D721Med (cell line): ENCODE results near the gene BMP6.

Experiments
- DNase-seq: peaks from one replicate; pipeline ENCODE4 v3.0.0; 2011; ENCODE audit warnings: low spot score; ENCODE audit not compliant: insufficient read length
- FAIRE-seq: peaks from 2 replicates; lab custom pipeline; 2011; peaks lifted over from hg19 to GRCh38; lab: Jason Lieb, UNC
- CTCF ChIP-seq: IDR thresholded peaks from 2 replicates; pipeline ENCODE4 v1.5.1; 2012; ENCODE audit warnings: mild to moderate bottlenecking, control low read depth; ENCODE audit not compliant: insufficient read depth; ENCODE audit errors: missing control alignments

The BMP6 gene

GRCh38 chr6:7719364-7719850 lies 6.5 kb upstream of the BMP6 start:
- FAIRE-seq = no peak
- DNase-seq = no peak
- no peak for TF ChIP-seq CTCF

GRCh38 chr6:7720346-7720745 lies 5.6 kb upstream of the BMP6 start:
- no peak for FAIRE-seq

GRCh38 chr6:7721649-7722048 lies 4.2 kb upstream of the BMP6 start:
- no peak for FAIRE-seq
- no peak for DNase-seq
- peak; percentile 38 for TF ChIP-seq CTCF

More at GRCh38 chr6:7720346-7720745, 5.6 kb upstream of the BMP6 start:
- TF ChIP-seq CTCF = no peak
- no peak for DNase-seq

- DNase-seq (no peak), FAIRE-seq (no peak)
- TF ChIP-seq CTCF = peak; percentile 48
Measured at GRCh38 chr6:7723041-7723447, 2.9 kb upstream of the BMP6 start.

GRCh38 chr6:7723554-7723953 lies 2.3 kb upstream of the BMP6 start:
- no peak for FAIRE-seq
- no peak for DNase-seq
- no peak for TF ChIP-seq CTCF

- FAIRE-seq (no peak), DNase-seq (no peak)
- no peak for TF ChIP-seq CTCF
Measured at GRCh38 chr6:7725412-7725811, 487 bp upstream of the BMP6 start.

- FAIRE-seq = no peak
- no peak for DNase-seq
Measured at GRCh38 chr6:7726416-7727085, 652 bp downstream of the BMP6 start.

More at GRCh38 chr6:7726416-7727085, 652 bp downstream of the BMP6 start:
- no peak for TF ChIP-seq CTCF
